Measurements from ENCODE around the gene ASIC4. TPM values are rescaled to one million over a fixed set of nuclear protein-coding genes. Genes with fewer than 3 reads are reported as not detected.

The ASIC4 gene
- total RNA-seq, 1 experiment from 2014 or later = 0.11 TPM

- H3K27me3 ChIP-seq (ENCODE audit: low read length) = no peaks in the 10 kb centered on the region
- H3K36me3 ChIP-seq (ENCODE audit: low read depth, low read length) = no peaks in the 10 kb centered on the region
- H3K9me2 ChIP-seq (replicated peaks; ENCODE audit: low read length) = no peaks in the 10 kb centered on the region
- H3F3A ChIP-seq (ENCODE audit: low read length, unreplicated experiment) = no peaks in the 10 kb centered on the region
- peak overlapping the region; percentile 40; the same call in 1 of the 2 replicates for H3K4me3 ChIP-seq (ENCODE audit: low read length)
- intact Hi-C loops (cut with micrococcal nuclease) = no loop called here
- H3K79me2 ChIP-seq (ENCODE audit: low read length) = no peaks in the 10 kb centered on the region
- no peak overlapping the region for H3K27ac ChIP-seq (ENCODE audit: low read length)
- ChIA-PET CTCF (interaction anchor here (0.7 to 1.0 kb wide), 2 partner anchors 12 kb away, joined by 3 to 4 read pairs; a partner anchor contains a TSS), POLR2A (ENCODE audit: unreplicated experiment) (no interaction called here)
- BruUV-seq (replicated peaks) = no TSS peak
- no peak overlapping the region for H3K9ac ChIP-seq (ENCODE audit: low read length)
- no peak for DNase-seq
- no peak overlapping the region for H2AFZ ChIP-seq (ENCODE audit: low read length)
- H3K9me3 ChIP-seq (ENCODE audit: low read length) = no peaks in the 10 kb centered on the region
- no peak for TF ChIP-seq EZH2 (IDR thresholded peaks at IDR 0.05; ENCODE audit: low read length, unreplicated experiment)
- TF ChIP-seq CTCF (conservative IDR thresholded peaks at IDR 0.05; ENCODE audit: low read depth, low read length) = no peak
- TF ChIP-seq EZH2phosphoT487 (IDR thresholded peaks at IDR 0.05; ENCODE audit: borderline replicate concordance, low read length) = no peak
- H3K4me1 ChIP-seq (ENCODE audit: insufficient read depth, low read length) = 0 out of 2 replicates have a peak, but pooled peaks cover under 1% of the 10 kb centered on the region
- peak overlapping the region; percentile 71 for H3K4me2 ChIP-seq (ENCODE audit: low read length)
- no peaks in the 10 kb centered on the region for H4K20me1 ChIP-seq (ENCODE audit: low read length)
- peak; percentile 23 for ATAC-seq
Measured at GRCh38 chr2:219483451-219484342, 30.6 kb upstream of the ASIC4 start.

- ChIA-PET CTCF (interaction anchor here (0.7 to 1.0 kb wide), 2 partner anchors 11 to 32 kb away, joined by 3 read pairs; a partner anchor contains a TSS), POLR2A (ENCODE audit: unreplicated experiment) (no interaction called here)
- no peaks in the 10 kb centered on the region for H3K9me2 ChIP-seq (replicated peaks; ENCODE audit: low read length)
- H3F3A ChIP-seq (ENCODE audit: low read length, unreplicated experiment) = no peaks in the 10 kb centered on the region
- intact Hi-C loops (cut with micrococcal nuclease) = no loop called here
- no peaks in the 10 kb centered on the region for H4K20me1 ChIP-seq (ENCODE audit: low read length)
- H3K4me2 ChIP-seq (ENCODE audit: low read length) = peak overlapping the region; percentile 71
- no peak overlapping the region for H3K9ac ChIP-seq (ENCODE audit: low read length)
- no peaks in the 10 kb centered on the region for H3K79me2 ChIP-seq (ENCODE audit: low read length)
- BruUV-seq (replicated peaks) = no TSS peak
- no peaks in the 10 kb centered on the region for H3K9me3 ChIP-seq (ENCODE audit: low read length)
- H3K4me1 ChIP-seq (ENCODE audit: insufficient read depth, low read length) = no peaks in the 10 kb centered on the region
- TF ChIP-seq EZH2 (IDR thresholded peaks at IDR 0.05; ENCODE audit: low read length, unreplicated experiment) (no peak), EZH2phosphoT487 (IDR thresholded peaks at IDR 0.05; ENCODE audit: borderline replicate concordance, low read length) (no peak), CTCF (conservative IDR thresholded peaks at IDR 0.05; ENCODE audit: low read depth, low read length) (no peak)
- peak; percentile 25 for ATAC-seq
- peak overlapping the region; percentile 40; the same call in 1 of the 2 replicates for H3K4me3 ChIP-seq (ENCODE audit: low read length)
- DNase-seq = no peak
- no peak overlapping the region for H3K27ac ChIP-seq (ENCODE audit: low read length)
- no peaks in the 10 kb centered on the region for H3K27me3 ChIP-seq (ENCODE audit: low read length)
- H2AFZ ChIP-seq (ENCODE audit: low read length) = no peak overlapping the region
- H3K36me3 ChIP-seq (ENCODE audit: low read depth, low read length) = no peaks in the 10 kb centered on the region
Measured at GRCh38 chr2:219484343-219485200, 29.7 kb upstream of the ASIC4 start.

Measured in PC-3 (cell line).